ENCODE data around the gene IFI27.

GRCh38 chr14:94139421-94139820 is 28.9 kb downstream of the IFI27 start:
- TF ChIP-seq CTCF (IDR thresholded peaks at IDR 0.05; ENCODE audit: borderline replicate concordance, extremely low read depth, low read length, poor library complexity, severe bottlenecking): no peak
- TF ChIP-seq EZH2 (IDR thresholded peaks at IDR 0.05; ENCODE audit: borderline replicate concordance, low read depth, low read length, severe bottlenecking): no peak
